HG03354 (cell line): ENCODE data around the gene LRRC7.
A peak's percentile ranks its signal among the peaks of the same experiment; 100 is the strongest.

Source experiments
- ATAC-seq: cut with Tn5 transposase; IDR thresholded peaks from one replicate; pipeline ENCODE4 v1.9.1; 2021; ENCODE audit warnings: mild to moderate bottlenecking; ENCODE audit not compliant: unreplicated experiment, poor library complexity, severe bottlenecking

Gene LRRC7

GRCh38 chr1:69567652-69568420 lies at the start of gene LRRC7:
Gene LRRC7, plus strand, starts transcription at chr1:69567922. Its CDS starts 718 bp downstream, at chr1:69568640.
- peak; percentile 28 for ATAC-seq

- ATAC-seq: no peak
Measured at GRCh38 chr1:69519006-69519405, 48.7 kb upstream of the LRRC7 start.

- ATAC-seq: no peak
Measured at GRCh38 chr1:69520326-69520725, 47.4 kb upstream of the LRRC7 start.

- no peak for ATAC-seq
Measured at GRCh38 chr1:69523032-69523431, 44.7 kb upstream of the LRRC7 start.

- ATAC-seq: no peak
Measured at GRCh38 chr1:69523461-69523860, 44.3 kb upstream of the LRRC7 start.

- no peak for ATAC-seq
Measured at GRCh38 chr1:69524015-69524414, 43.7 kb upstream of the LRRC7 start.

- no peak for ATAC-seq
Measured at GRCh38 chr1:69527273-69527672, 40.4 kb upstream of the LRRC7 start.

- ATAC-seq: no peak
Measured at GRCh38 chr1:69528376-69528775, 39.3 kb upstream of the LRRC7 start.

- ATAC-seq: no peak
Measured at GRCh38 chr1:69533343-69533742, 34.4 kb upstream of the LRRC7 start.

GRCh38 chr1:69534829-69535228 lies 32.9 kb upstream of the LRRC7 start:
- no peak for ATAC-seq

GRCh38 chr1:69535490-69535889 lies 32.2 kb upstream of the LRRC7 start:
- no peak for ATAC-seq

- no peak for ATAC-seq
Measured at GRCh38 chr1:69540052-69540451, 27.7 kb upstream of the LRRC7 start.

- no peak for ATAC-seq
Measured at GRCh38 chr1:69551476-69552324, 16.0 kb upstream of the LRRC7 start.

- ATAC-seq: no peak
Measured at GRCh38 chr1:69553726-69554125, 14.0 kb upstream of the LRRC7 start.

- ATAC-seq: no peak
Measured at GRCh38 chr1:69568421-69569174, 876 bp downstream of the LRRC7 start.

- no peak for ATAC-seq
Measured at GRCh38 chr1:69569175-69569541, 1.4 kb downstream of the LRRC7 start.

- no peak for ATAC-seq
Measured at GRCh38 chr1:69569576-69570328, 2.0 kb downstream of the LRRC7 start.

- no peak for ATAC-seq
Measured at GRCh38 chr1:69570356-69570755, 2.6 kb downstream of the LRRC7 start.

- no peak for ATAC-seq
Measured at GRCh38 chr1:69572921-69573320, 5.2 kb downstream of the LRRC7 start.

- ATAC-seq: no peak
Measured at GRCh38 chr1:69573911-69574310, 6.2 kb downstream of the LRRC7 start.
